HepG2 (cell line): ENCODE results near the gene ATP6V1C2. TPM values are rescaled to one million over a fixed set of nuclear protein-coding genes. Genes with fewer than 3 reads are reported as not detected.
A peak's percentile ranks its signal among the peaks of the same experiment; 100 is the strongest.

Source experiments
- ATAC-seq: fragments of 200-7000 bp; cut with Tn5 transposase; 3 replicates; pipeline ENCODE4 v1.9.1; 2020; ENCODE audit warnings: mild to moderate bottlenecking, moderate library complexity
- BruUV-seq: library from RNA; stranded (reverse); fragments of 400-500 nt; replicated peaks from 2 replicates; lab custom pipeline; 2021; lab: Mats Ljungman, UMichigan
- CTCF ChIA-PET: fragments of 300-600 bp; formaldehyde crosslinking; extraction: SDS; loops from one replicate; lab custom pipeline; 2021; ENCODE audit warnings: low total read pairs, inconsistent platforms, low intra/inter-chr PET ratio; lab: Yijun Ruan, JAX
- POLR2A ChIA-PET: fragments of 350-600 bp; sonication (Branson Sonifier 250); formaldehyde crosslinking; loops from one replicate; lab custom pipeline; 2020; ENCODE audit warnings: antibody characterized with exemption, inconsistent platforms; lab: Yijun Ruan, JAX
- DNase-seq: peaks from one replicate; pipeline ENCODE4 v3.0.0-alpha.2; 2015; ENCODE audit warnings: low spot score
- FAIRE-seq: peaks from 3 replicates; lab custom pipeline; 2011; peaks lifted over from hg19 to GRCh38; lab: Jason Lieb, UNC
- H2AFZ ChIP-seq: one replicate; pipeline ENCODE4 v1.6.1; 2011; ENCODE audit warnings: low read length, inconsistent platforms
- H3K27ac ChIP-seq: fragments of 300-600 bp; 3 replicates; pipeline ENCODE4 v1.8.0; 2011; ENCODE audit warnings: mixed run types, mild to moderate bottlenecking, mixed read lengths, low read length, inconsistent platforms; ENCODE audit not compliant: insufficient read depth; ENCODE audit errors: extremely low read length
- H3K27me3 ChIP-seq, 2 experiments: fragments of 200-600 bp in 1 of 2; 2 replicates in 1 of 2; 3 replicates in 1 of 2; pipeline versions ENCODE4 v1.6.0 to v1.8.0; 2011; ENCODE audit warnings: low read length in 2 of 2, mild to moderate bottlenecking in 2 of 2, moderate library complexity in 2 of 2, inconsistent platforms in 1 of 2; ENCODE audit not compliant: insufficient read depth in 2 of 2, control insufficient read depth in 1 of 2
- H3K36me3 ChIP-seq, 2 experiments: fragments of 200-600 bp in 1 of 2; replicated peaks in 1 of 2; 2 replicates in 1 of 2; 3 replicates in 1 of 2; pipeline versions ENCODE4 v1.5.1 to v1.8.0; 2011; ENCODE audit warnings: low read length in 2 of 2, inconsistent platforms in 1 of 2; ENCODE audit not compliant: insufficient read depth in 2 of 2, control insufficient read depth in 1 of 2
- H3K4me1 ChIP-seq: 2 replicates; pipeline ENCODE4 v1.5.1; 2012; ENCODE audit warnings: low read length, inconsistent platforms; ENCODE audit not compliant: insufficient read depth
- H3K4me2 ChIP-seq: 2 replicates; pipeline ENCODE4 v1.6.0; 2011; ENCODE audit warnings: low read depth, low read length, inconsistent platforms
- H3K4me3 ChIP-seq, 3 experiments: fragments of 200-600 bp in 1 of 3; sonication (generic), shearing (Covaris generic) in 1 of 3; replicated peaks in 1 of 3; 2 replicates each; pipeline ENCODE4 v1.5.1; 2011 to 2016; ENCODE audit warnings: low read length in 3 of 3, inconsistent platforms in 2 of 3, low read depth in 2 of 3, mild to moderate bottlenecking in 2 of 3, control low read depth in 1 of 3, mixed read lengths in 1 of 3; ENCODE audit not compliant: insufficient read depth in 1 of 3
- H3K79me2 ChIP-seq: one replicate; pipeline ENCODE4 v1.6.1; 2011; ENCODE audit warnings: low read length, inconsistent platforms; ENCODE audit not compliant: insufficient read depth
- H3K9ac ChIP-seq: 2 replicates; pipeline ENCODE4 v1.6.0; 2011; ENCODE audit warnings: mild to moderate bottlenecking, low read depth, low read length, inconsistent platforms; ENCODE audit not compliant: insufficient read depth
- H3K9me3 ChIP-seq: 2 replicates; pipeline ENCODE4 v1.5.1; 2012; ENCODE audit warnings: mild to moderate bottlenecking, low read length
- H4K20me1 ChIP-seq: 2 replicates; pipeline ENCODE4 v1.6.0; 2011; ENCODE audit warnings: inconsistent platforms, mild to moderate bottlenecking, low read length, moderate library complexity; ENCODE audit not compliant: insufficient read depth
- GABPA ChIP-seq, 2 experiments: IDR thresholded peaks; 2 replicates each; pipeline ENCODE4 v1.6.1; 2011 to 2016; ENCODE audit warnings: low read depth in 2 of 2, low read length in 1 of 2, missing biosample characterization in 1 of 2, missing genetic modification characterization in 1 of 2
- GATAD2A ChIP-seq: IDR thresholded peaks from 2 replicates; pipeline ENCODE4 v1.6.1; 2016
- GLI4 ChIP-seq: sonication (generic); formaldehyde crosslinking; IDR thresholded peaks from 2 replicates; pipeline ENCODE4 v1.5.1; 2020; ENCODE audit warnings: missing genetic modification reagents, mild to moderate bottlenecking, moderate library complexity, borderline replicate concordance
- GZF1 ChIP-seq: sonication (generic); formaldehyde crosslinking; IDR thresholded peaks from 2 replicates; pipeline ENCODE4 v1.5.1; 2020; ENCODE audit warnings: mild to moderate bottlenecking, missing genetic modification reagents
- HCFC1 ChIP-seq: fragments of 150-350 bp; IDR thresholded peaks from 2 replicates; pipeline ENCODE4 v1.6.1; 2014; ENCODE audit warnings: low read depth, low read length
- HIC2 ChIP-seq: sonication (generic); formaldehyde crosslinking; IDR thresholded peaks from 2 replicates; pipeline ENCODE4 v1.9.0; 2022; ENCODE audit warnings: low read depth, missing genetic modification reagents
- HOXA9 ChIP-seq: sonication (generic); formaldehyde crosslinking; IDR thresholded peaks from 2 replicates; pipeline ENCODE4 v1.8.1; 2022; ENCODE audit warnings: missing genetic modification reagents, mild to moderate bottlenecking, moderate library complexity, borderline replicate concordance
- PBX3 ChIP-seq: sonication (generic); formaldehyde crosslinking; IDR thresholded peaks from 2 replicates; pipeline ENCODE4 v1.8.1; 2023; ENCODE audit warnings: missing genetic modification reagents, inconsistent platforms, borderline replicate concordance
- PCBP1 ChIP-seq: fragments of 200-400 bp; formaldehyde crosslinking; IDR thresholded peaks from 2 replicates; pipeline ENCODE4 v1.6.1; 2017; ENCODE audit warnings: mild to moderate bottlenecking, low read depth, low read length, borderline replicate concordance
- RAD51 ChIP-seq: fragments of 450-650 bp; IDR thresholded peaks from 2 replicates; pipeline ENCODE4 v1.6.1; 2016; ENCODE audit warnings: borderline replicate concordance
- U2AF1 ChIP-seq: fragments of 200-400 bp; formaldehyde crosslinking; optimal IDR thresholded peaks from 2 replicates; pipeline ENCODE3; 2017; ENCODE audit warnings: mild to moderate bottlenecking, low read depth, low read length
- ZNF331 ChIP-seq: sonication (generic); formaldehyde crosslinking; IDR thresholded peaks from 2 replicates; pipeline ENCODE4 v1.4.0; 2020; ENCODE audit warnings: missing genetic modification reagents
- ZNF430 ChIP-seq: sonication (generic); formaldehyde crosslinking; IDR thresholded peaks from 2 replicates; pipeline ENCODE4 v1.9.0; 2021; ENCODE audit warnings: mild to moderate bottlenecking, missing genetic modification reagents
- ZNF441 ChIP-seq: sonication (generic); formaldehyde crosslinking; IDR thresholded peaks from 2 replicates; pipeline ENCODE4 v1.7.0; 2021; ENCODE audit warnings: missing genetic modification reagents, borderline replicate concordance
- ZNF781 ChIP-seq: sonication (generic); formaldehyde crosslinking; IDR thresholded peaks from 2 replicates; pipeline ENCODE4 v1.5.1; 2020; ENCODE audit warnings: borderline replicate concordance, mild to moderate bottlenecking, missing genetic modification reagents; ENCODE audit errors: not compliant biosample characterization
- ZNF790 ChIP-seq: sonication (generic); formaldehyde crosslinking; IDR thresholded peaks from 2 replicates; pipeline ENCODE4 v1.8.0; 2022; ENCODE audit warnings: missing genetic modification reagents, mild to moderate bottlenecking, borderline replicate concordance
- ZNF841 ChIP-seq: sonication (generic); formaldehyde crosslinking; IDR thresholded peaks from 2 replicates; pipeline ENCODE4 v1.8.1; 2023; ENCODE audit warnings: missing genetic modification reagents, borderline replicate concordance
- WGBS: methylation state at CpG from one replicate; pipeline ENCODE4 v1.1.6; 2017; ENCODE audit warnings: low lambda C conversion rate; 5-methylcytosine and 5-hydroxymethylcytosine counted together
- in situ Hi-C: cut with HindIII; loops from 2 replicates; pipeline ENCODE4 v1.10.0; 2017; ENCODE audit warnings: low pct_unique_long_range_greater_than_20kb; ENCODE audit not compliant: extremely low pct_ligation_motif_present
- intact Hi-C: fragments of 100-400 bp; cut with micrococcal nuclease; formaldehyde crosslinking; loops from one replicate; pipeline ENCODE4 v1.10.0; 2022; ENCODE audit not compliant: unreplicated experiment
- polyA plus RNA-seq, 8 experiments: library from polyadenylated mRNA; depleted of rRNA in 3 of 8; stranded (reverse) in 7 of 8; unstranded in 1 of 8; fragments of >200 nt; fragmentation: Illumina TruSeq in 4 of 8; extraction: Trizol in 4 of 8; gene quantifications; 2 replicates each; pipeline versions ENCODE4 v1.2.1 to v1.2.3, GENCODE V29; 2011 to 2016; ENCODE audit warnings: low read depth in 4 of 8, missing spikeins in 1 of 8, mixed read lengths in 1 of 8; ENCODE audit not compliant: insufficient read depth in 1 of 8
- total RNA-seq, 5 experiments: library from RNA; depleted of rRNA; stranded (reverse); fragments of >200 nt; fragmentation: Illumina TruSeq; extraction: Trizol; gene quantifications; 2 replicates each; pipeline ENCODE4 v1.2.3, GENCODE V29; 2016; ENCODE audit warnings: low read depth in 1 of 5
- TF ChIP-seq, protein P1 (sequence below): sonication (generic); formaldehyde crosslinking; IDR thresholded peaks from 2 replicates; pipeline ENCODE4 v1.5.1; 2020; ENCODE audit warnings: missing genetic modification reagents, mild to moderate bottlenecking, borderline replicate concordance

The ATP6V1C2 gene
- total and polyA plus RNA-seq, 2 of the 13 experiments (the other 11 are each of a cell fraction or from before 2014, with no cell fraction given): 0.04 to 0.29 TPM

GRCh38 chr2:10814571-10815331, 93.3 kb downstream of the ATP6V1C2 start:
- Histone ChIP-seq H3K4me2 (peak overlapping the region; percentile 94), H2AFZ (peak overlapping the region; percentile 96), H3K36me3 (no peaks in the 10 kb centered on the region), H3K27ac (peak overlapping the region; percentile 30), H3K9me3 (no peaks in the 10 kb centered on the region), H3K9ac (peak overlapping the region; percentile 57), H3K4me3 (peak overlapping the region; percentile 31 to 70 (median 41)), H3K27me3 (peaks cover 0 to 30% of the 10 kb centered on the region in 2 experiments; a peak in 3 of 5 replicates), H3K79me2 (peaks cover 27% of the 10 kb centered on the region), H4K20me1 (peaks cover 18% of the 10 kb centered on the region), H3K4me1 (peaks cover 53% of the 10 kb centered on the region)
- DNase-seq (peak; percentile 23), ATAC-seq (peak; percentile 18), FAIRE-seq (peak; percentile 86)
- POLR2A ChIA-PET: no interaction called here
- 25% methylated on average over 14 of the region's 16 CpGs for WGBS
- CTCF ChIA-PET: no interaction called here
- intact Hi-C loops: no loop called here
- BruUV-seq: no TSS peak
- in situ Hi-C loops: no loop called here
- TF ChIP-seq ZNF790 (CRISPR knock-in tag) (no peak), U2AF1 (no peak), ZNF441 (CRISPR knock-in tag) (no peak), GLI4 (no peak), PBX3 (no peak), ZNF781 (CRISPR knock-in tag) (no peak), GZF1 (CRISPR knock-in tag) (no peak), HOXA9 (CRISPR knock-in tag) (no peak), ZNF430 (CRISPR knock-in tag) (no peak), GATAD2A (CRISPR knock-in tag) (0 out of 2 replicates have a peak, but pooled peaks have one; percentile 45), HCFC1 (no peak), HIC2 (CRISPR knock-in tag) (no peak), ZNF841 (CRISPR knock-in tag) (no peak), ZNF331 (CRISPR knock-in tag) (no peak), GABPA (IDR thresholded peaks at IDR 0.05; ENCODE audit: low read depth, low read length) (no peak), GABPA (CRISPR knock-in tag; IDR thresholded peaks at IDR 0.05; ENCODE audit: low read depth) (no peak), RAD51 (no peak), PCBP1 (no peak)
- TF ChIP-seq, protein P1, sequence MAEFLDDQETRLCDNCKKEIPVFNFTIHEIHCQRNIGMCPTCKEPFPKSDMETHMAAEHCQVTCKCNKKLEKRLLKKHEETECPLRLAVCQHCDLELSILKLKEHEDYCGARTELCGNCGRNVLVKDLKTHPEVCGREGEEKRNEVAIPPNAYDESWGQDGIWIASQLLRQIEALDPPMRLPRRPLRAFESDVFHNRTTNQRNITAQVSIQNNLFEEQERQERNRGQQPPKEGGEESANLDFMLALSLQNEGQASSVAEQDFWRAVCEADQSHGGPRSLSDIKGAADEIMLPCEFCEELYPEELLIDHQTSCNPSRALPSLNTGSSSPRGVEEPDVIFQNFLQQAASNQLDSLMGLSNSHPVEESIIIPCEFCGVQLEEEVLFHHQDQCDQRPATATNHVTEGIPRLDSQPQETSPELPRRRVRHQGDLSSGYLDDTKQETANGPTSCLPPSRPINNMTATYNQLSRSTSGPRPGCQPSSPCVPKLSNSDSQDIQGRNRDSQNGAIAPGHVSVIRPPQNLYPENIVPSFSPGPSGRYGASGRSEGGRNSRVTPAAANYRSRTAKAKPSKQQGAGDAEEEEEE: no peak
